GM23338 (cell line): ENCODE data around the gene IQGAP2.

Source experiments
- CTCF ChIP-seq, 2 experiments: fragments of 200-600 bp in 1 of 2; sonication (generic) in 1 of 2; conservative IDR thresholded peaks; 2 replicates each; pipeline versions ENCODE4 v1.5.1 to v1.6.1; 2016 to 2017; ENCODE audit warnings: antibody characterized with exemption in 2 of 2, low read depth in 2 of 2, mild to moderate bottlenecking in 2 of 2, moderate library complexity in 1 of 2
- ETS1 ChIP-seq: IDR thresholded peaks from 2 replicates; pipeline ENCODE4 v1.6.1; 2016; ENCODE audit warnings: antibody characterized with exemption
- EZH2 ChIP-seq: fragments of 200-600 bp; sonication (generic); IDR thresholded peaks from one replicate; pipeline ENCODE4 v1.8.0; 2017; ENCODE audit warnings: antibody characterized with exemption, mild to moderate bottlenecking, low read depth; ENCODE audit not compliant: unreplicated experiment
- JUNB ChIP-seq: IDR thresholded peaks from one replicate; pipeline ENCODE4 v1.6.1; 2016; ENCODE audit warnings: antibody characterized with exemption; ENCODE audit not compliant: unreplicated experiment
- POLR2AphosphoS5 ChIP-seq: IDR thresholded peaks from 2 replicates; pipeline ENCODE4 v1.6.1; 2016; ENCODE audit warnings: antibody characterized with exemption, low read depth
- ZNF331 ChIP-seq: fragments of 250-450 bp; sonication (Bioruptor Pico); IDR thresholded peaks from 2 replicates; pipeline ENCODE4 v1.5.0; 2020; ENCODE audit warnings: low read depth, mild to moderate bottlenecking, moderate library complexity

- TF ChIP-seq CTCF (conservative IDR thresholded peaks at IDR 0.05; ENCODE audit: low read depth in 2 of 2) (no peak), ZNF331 (CRISPR knock-in tag) (no peak), POLR2AphosphoS5 (no peak), ETS1 (no peak), JUNB (no peak), EZH2 (no peak)
Observed at GRCh38 chr5:76657683-76658311, 254.7 kb downstream of the IQGAP2 start.
